Smooth muscle cell (in vitro differentiated cells): ENCODE data around the gene APOL2. TPM values are rescaled to one million over a fixed set of nuclear protein-coding genes. Genes with fewer than 3 reads are reported as not detected.

Experiments
- DNase-seq: peaks from one replicate; lab custom pipeline; 2025; ENCODE audit not compliant: unreplicated experiment; lab: John Stamatoyannopoulos, UW
- H2AFZ ChIP-seq: fragments of 200-600 bp; sonication (generic); 2 replicates; pipeline ENCODE4 v1.6.0; 2016; ENCODE audit warnings: antibody characterized with exemption, low read depth, mild to moderate bottlenecking
- H3F3A ChIP-seq: fragments of 200-600 bp; sonication (generic); 2 replicates; pipeline ENCODE4 v1.6.0; 2017; ENCODE audit warnings: antibody characterized with exemption, low read depth
- H3K27ac ChIP-seq: fragments of 200-600 bp; sonication (generic); 2 replicates; pipeline ENCODE4 v1.5.1; 2016; ENCODE audit warnings: low read depth, mild to moderate bottlenecking
- H3K27me3 ChIP-seq: fragments of 200-600 bp; sonication (generic); 2 replicates; pipeline ENCODE4 v1.6.1; 2016; ENCODE audit warnings: low read depth, mild to moderate bottlenecking
- H3K36me3 ChIP-seq: fragments of 200-600 bp; sonication (generic); 2 replicates; pipeline ENCODE4 v1.5.1; 2016; ENCODE audit warnings: low read depth
- H3K4me1 ChIP-seq: fragments of 200-600 bp; sonication (generic); 2 replicates; pipeline ENCODE4 v1.5.1; 2016; ENCODE audit warnings: low read depth
- H3K4me2 ChIP-seq: fragments of 200-600 bp; sonication (generic); 2 replicates; pipeline ENCODE4 v1.6.0; 2016; ENCODE audit warnings: mild to moderate bottlenecking
- H3K4me3 ChIP-seq: fragments of 200-600 bp; sonication (generic); 2 replicates; pipeline ENCODE4 v1.5.1; 2016; ENCODE audit warnings: mild to moderate bottlenecking
- H3K79me2 ChIP-seq: fragments of 200-600 bp; sonication (generic); 2 replicates; pipeline ENCODE4 v1.6.0; 2016; ENCODE audit warnings: low read depth, mild to moderate bottlenecking
- H3K9ac ChIP-seq: fragments of 200-600 bp; sonication (generic); 2 replicates; pipeline ENCODE4 v1.6.0; 2016; ENCODE audit warnings: low read depth
- H3K9me3 ChIP-seq: fragments of 200-600 bp; sonication (generic); replicated peaks from 2 replicates; pipeline ENCODE4 v1.5.1; 2016; ENCODE audit warnings: low read depth
- H4K20me1 ChIP-seq: fragments of 200-600 bp; sonication (generic); 2 replicates; pipeline ENCODE4 v1.6.0; 2016; ENCODE audit warnings: low read depth
- WGBS: methylation state at CpG from one replicate; pipeline ENCODE4 v1.1.7; 2016; ENCODE audit warnings: low lambda C conversion rate; 5-methylcytosine and 5-hydroxymethylcytosine counted together
- polyA plus RNA-seq: library from polyadenylated mRNA; unstranded; fragments of >200 nt; fragmentation: Nextera tagmentation; extraction: Ambion mirVana; gene quantifications from 2 replicates; pipeline ENCODE4 v1.2.1, GENCODE V29; 2016
- total RNA-seq: library from RNA; depleted of rRNA; stranded (reverse); fragments of >200 nt; gene quantifications from 2 replicates; pipeline ENCODE4 v1.2.3, GENCODE V29; 2014
- TF ChIP-seq, protein P1 (sequence below): fragments of 200-600 bp; sonication (generic); IDR thresholded peaks from 2 replicates; pipeline ENCODE4 v1.5.1; 2017; ENCODE audit warnings: borderline replicate concordance, mild to moderate bottlenecking, antibody characterized with exemption; ENCODE audit not compliant: insufficient read depth, poor library complexity, severe bottlenecking

Gene APOL2
- total and polyA plus RNA-seq, 2 experiments from 2014 or later, result 8.0 to 14.7 TPM

DNA sequence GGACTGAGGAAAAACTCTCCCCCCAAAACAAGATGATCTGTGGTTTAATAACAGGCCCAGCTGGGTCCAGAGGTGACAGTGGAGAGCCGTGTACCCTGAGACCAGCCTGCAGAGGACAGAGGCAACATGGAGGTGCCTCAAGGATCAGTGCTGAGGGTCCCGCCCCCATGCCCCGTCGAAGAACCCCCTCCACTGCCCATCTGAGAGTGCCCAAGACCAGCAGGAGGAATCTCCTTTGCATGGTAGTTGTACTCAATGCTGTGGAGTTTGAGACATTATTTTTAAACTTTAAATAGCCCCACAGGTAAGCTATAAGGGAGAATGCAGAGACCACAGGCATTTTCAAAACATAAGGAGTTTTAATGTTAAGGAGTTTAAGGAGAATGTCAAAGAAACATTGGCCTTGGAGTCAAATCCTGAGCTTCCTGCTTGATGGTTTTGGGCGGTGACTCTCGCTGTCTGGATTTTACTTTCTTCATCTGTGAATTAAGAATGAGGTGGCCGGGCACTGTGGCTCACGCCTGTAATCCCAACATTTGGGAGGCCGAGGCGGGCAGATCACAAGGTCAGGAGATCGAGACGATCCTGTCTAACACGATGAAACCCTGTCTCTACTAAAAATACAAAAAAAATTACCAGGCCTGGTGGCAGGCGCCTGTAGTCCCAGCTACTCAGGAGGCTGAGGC is 20.4 kb upstream of the APOL2 start:
- H3K27ac ChIP-seq, result peak overlapping the region; percentile 66
- no peak overlapping the region for H3K4me3 ChIP-seq
- TF ChIP-seq, protein P1, sequence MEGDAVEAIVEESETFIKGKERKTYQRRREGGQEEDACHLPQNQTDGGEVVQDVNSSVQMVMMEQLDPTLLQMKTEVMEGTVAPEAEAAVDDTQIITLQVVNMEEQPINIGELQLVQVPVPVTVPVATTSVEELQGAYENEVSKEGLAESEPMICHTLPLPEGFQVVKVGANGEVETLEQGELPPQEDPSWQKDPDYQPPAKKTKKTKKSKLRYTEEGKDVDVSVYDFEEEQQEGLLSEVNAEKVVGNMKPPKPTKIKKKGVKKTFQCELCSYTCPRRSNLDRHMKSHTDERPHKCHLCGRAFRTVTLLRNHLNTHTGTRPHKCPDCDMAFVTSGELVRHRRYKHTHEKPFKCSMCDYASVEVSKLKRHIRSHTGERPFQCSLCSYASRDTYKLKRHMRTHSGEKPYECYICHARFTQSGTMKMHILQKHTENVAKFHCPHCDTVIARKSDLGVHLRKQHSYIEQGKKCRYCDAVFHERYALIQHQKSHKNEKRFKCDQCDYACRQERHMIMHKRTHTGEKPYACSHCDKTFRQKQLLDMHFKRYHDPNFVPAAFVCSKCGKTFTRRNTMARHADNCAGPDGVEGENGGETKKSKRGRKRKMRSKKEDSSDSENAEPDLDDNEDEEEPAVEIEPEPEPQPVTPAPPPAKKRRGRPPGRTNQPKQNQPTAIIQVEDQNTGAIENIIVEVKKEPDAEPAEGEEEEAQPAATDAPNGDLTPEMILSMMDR, result no peak
- H3K9me3 ChIP-seq, result no peaks in the 10 kb centered on the region
- no peak overlapping the region for H2AFZ ChIP-seq
- H3K27me3 ChIP-seq, result no peaks in the 10 kb centered on the region
- H3K4me1 ChIP-seq, result peaks cover 13% of the 10 kb centered on the region
- no peak for DNase-seq
- H3K4me2 ChIP-seq, result peak overlapping the region; percentile 78
- peak overlapping the region; percentile 34 for H3K9ac ChIP-seq
- H3K79me2 ChIP-seq, result no peaks in the 10 kb centered on the region
- H3F3A ChIP-seq, result peaks cover 6% of the 10 kb centered on the region
- H4K20me1 ChIP-seq, result no peaks in the 10 kb centered on the region
- no peaks in the 10 kb centered on the region for H3K36me3 ChIP-seq
- 36% methylated on average over 12 of the region's 14 CpGs for WGBS

DNA sequence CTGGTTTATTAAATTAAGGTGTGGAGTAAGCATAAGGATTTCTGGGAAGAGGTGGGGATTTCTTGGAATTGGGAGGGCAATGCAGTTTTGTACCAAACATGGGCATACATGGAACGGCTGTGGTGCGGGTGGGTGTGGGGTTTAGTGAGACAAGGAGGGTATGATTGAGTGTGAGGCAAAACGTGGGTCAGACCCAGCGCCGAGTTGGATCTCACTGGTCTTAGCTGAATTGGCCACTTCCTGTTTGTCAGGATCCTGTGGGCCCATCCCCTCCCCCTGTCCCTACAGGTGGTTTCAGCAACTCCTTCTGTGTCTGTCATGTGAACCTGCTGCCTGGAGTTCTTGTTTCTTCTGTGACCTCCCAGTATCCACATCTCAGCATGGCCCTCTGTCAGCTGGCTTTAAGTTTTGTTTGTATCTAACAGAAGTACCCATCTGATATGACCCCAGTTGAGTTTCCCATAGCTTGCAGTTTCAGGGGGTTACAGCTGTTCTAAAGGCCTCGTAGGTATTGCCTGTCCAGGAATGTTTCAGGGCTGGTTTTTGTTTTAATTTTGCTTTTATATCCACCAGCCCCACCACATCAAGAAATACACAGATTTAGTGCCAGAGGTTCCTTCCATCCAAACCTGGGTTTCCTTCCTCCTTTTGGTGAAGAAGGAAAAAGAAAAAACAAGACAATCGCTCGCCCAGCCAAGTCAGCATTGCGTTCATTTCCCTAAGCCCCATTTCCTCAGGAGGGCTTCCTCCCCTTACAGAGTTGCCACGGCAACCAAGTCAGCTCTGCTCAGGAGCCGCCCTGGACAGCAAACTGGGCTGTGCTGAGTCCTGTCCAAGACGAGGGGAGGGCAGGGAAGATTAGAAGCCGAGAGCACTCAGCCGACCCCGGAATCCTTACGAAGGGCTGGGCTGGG is 19.6 kb upstream of the APOL2 start:
- TF ChIP-seq, protein P1, result no peak
- Histone ChIP-seq H3K27me3 (no peaks in the 10 kb centered on the region), H3K9me3 (no peaks in the 10 kb centered on the region), H3K36me3 (no peaks in the 10 kb centered on the region), H3K4me1 (peaks cover 13% of the 10 kb centered on the region), H3K79me2 (no peaks in the 10 kb centered on the region), H3K4me2 (peak overlapping the region; percentile 78), H3K4me3 (no peak overlapping the region), H4K20me1 (no peaks in the 10 kb centered on the region), H2AFZ (no peak overlapping the region), H3K9ac (peak overlapping the region; percentile 34), H3F3A (peaks cover 6% of the 10 kb centered on the region), H3K27ac (peak overlapping the region; percentile 66)
- DNase-seq, result no peak
- WGBS, result 31% methylated on average over 16 of the region's 16 CpGs

DNA sequence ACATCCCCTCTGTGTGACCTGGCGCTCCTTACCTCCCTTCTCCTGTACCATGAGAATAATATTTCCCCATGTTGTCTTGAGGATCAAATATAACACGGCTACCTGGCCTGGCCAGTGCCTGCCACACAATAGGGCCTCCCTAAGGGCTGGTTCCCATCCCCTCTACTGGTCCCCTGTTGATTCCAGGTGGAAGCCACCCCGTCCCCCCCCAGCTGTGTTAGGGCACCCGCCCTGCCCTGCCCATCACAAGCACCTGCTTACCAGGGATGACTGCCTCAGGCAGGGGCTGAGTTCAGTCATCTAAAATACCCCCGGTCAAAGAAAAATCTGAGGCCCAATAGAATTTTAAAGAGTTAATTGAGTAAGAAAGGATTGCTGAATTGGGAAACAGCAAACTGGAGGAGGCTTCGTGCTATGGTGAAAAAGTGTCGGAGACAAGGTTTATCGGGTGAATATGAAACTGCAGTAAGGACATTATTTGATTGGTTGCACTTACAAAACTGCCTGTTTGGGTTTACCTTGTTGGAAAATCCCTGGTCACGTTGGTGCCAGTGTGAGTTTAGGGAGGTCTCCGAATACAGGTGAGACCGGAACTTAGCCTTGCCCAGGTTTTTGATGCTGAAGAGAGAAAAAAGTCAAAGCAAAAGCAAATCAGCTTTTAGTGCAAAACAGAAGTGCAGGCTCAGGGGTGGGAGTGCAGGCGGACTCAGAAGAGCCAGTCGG is 18.8 kb upstream of the APOL2 start:
- Histone ChIP-seq H3K4me2 (no peak overlapping the region), H3K9ac (no peak overlapping the region), H3F3A (peaks cover 6% of the 10 kb centered on the region), H3K4me3 (no peak overlapping the region), H4K20me1 (no peaks in the 10 kb centered on the region), H3K27me3 (no peaks in the 10 kb centered on the region), H3K27ac (no peak overlapping the region), H2AFZ (no peak overlapping the region), H3K9me3 (no peaks in the 10 kb centered on the region), H3K36me3 (no peaks in the 10 kb centered on the region), H3K4me1 (peaks cover 13% of the 10 kb centered on the region), H3K79me2 (no peaks in the 10 kb centered on the region)
- TF ChIP-seq, protein P1, result no peak
- WGBS, result 98% methylated on average over 13 of the region's 13 CpGs
- no peak for DNase-seq
